Vagina (tissue), 2 donors: ENCODE measurements around the gene BTN1A1.

Source experiments
- POLR2A ChIP-seq, 2 donors: fragments of 450-650 bp; IDR thresholded peaks; one replicate each; pipeline ENCODE4 v1.6.1; 2017; ENCODE audit warnings: antibody characterized with exemption in 2 of 2, mild to moderate bottlenecking in 2 of 2, moderate library complexity in 2 of 2
- POLR2AphosphoS5 ChIP-seq, 2 donors: sonication (generic); formaldehyde crosslinking; IDR thresholded peaks; one replicate each; pipeline ENCODE4 v1.9.0; 2017; ENCODE audit warnings: antibody characterized with exemption in 2 of 2, mild to moderate bottlenecking in 2 of 2, low read depth in 1 of 2; ENCODE audit not compliant: insufficient read depth in 1 of 2
- TF ChIP-seq, protein P1 (sequence below), 3 experiments: fragments of 450-650 bp in 2 of 3; fragments of 200-600 bp in 1 of 3; sonication (generic) in 1 of 3; IDR thresholded peaks; one replicate each; pipeline ENCODE4 v1.5.1; 2017 to 2019; ENCODE audit warnings: antibody characterized with exemption in 3 of 3, mild to moderate bottlenecking in 2 of 3, moderate library complexity in 2 of 3

DNA sequence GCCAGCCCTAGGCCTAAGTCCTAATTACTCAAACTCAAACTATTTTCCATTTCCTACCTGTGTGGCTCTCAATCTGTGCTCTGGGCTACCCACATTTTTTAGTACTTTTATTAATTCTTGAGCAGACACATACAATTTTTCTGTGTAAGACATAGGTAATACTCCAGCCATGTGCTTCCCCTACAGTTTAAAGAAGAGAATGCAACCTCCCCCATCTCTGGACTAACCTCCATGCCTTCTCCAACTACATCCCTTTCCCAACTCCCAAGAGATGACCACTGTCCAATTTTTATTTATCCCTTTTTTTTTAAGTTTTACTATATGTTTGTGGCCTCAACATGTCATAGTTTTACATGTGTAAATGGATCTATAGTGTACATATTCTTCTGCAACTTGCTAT lies 43.9 kb downstream of the BTN1A1 start:
- TF ChIP-seq POLR2A (IDR thresholded peaks at IDR 0.05) (no peak), POLR2AphosphoS5 (IDR thresholded peaks at IDR 0.05; ENCODE audit: insufficient read depth in 1 of 2, low read depth in 1 of 2) (no peak)
- TF ChIP-seq, protein P1, sequence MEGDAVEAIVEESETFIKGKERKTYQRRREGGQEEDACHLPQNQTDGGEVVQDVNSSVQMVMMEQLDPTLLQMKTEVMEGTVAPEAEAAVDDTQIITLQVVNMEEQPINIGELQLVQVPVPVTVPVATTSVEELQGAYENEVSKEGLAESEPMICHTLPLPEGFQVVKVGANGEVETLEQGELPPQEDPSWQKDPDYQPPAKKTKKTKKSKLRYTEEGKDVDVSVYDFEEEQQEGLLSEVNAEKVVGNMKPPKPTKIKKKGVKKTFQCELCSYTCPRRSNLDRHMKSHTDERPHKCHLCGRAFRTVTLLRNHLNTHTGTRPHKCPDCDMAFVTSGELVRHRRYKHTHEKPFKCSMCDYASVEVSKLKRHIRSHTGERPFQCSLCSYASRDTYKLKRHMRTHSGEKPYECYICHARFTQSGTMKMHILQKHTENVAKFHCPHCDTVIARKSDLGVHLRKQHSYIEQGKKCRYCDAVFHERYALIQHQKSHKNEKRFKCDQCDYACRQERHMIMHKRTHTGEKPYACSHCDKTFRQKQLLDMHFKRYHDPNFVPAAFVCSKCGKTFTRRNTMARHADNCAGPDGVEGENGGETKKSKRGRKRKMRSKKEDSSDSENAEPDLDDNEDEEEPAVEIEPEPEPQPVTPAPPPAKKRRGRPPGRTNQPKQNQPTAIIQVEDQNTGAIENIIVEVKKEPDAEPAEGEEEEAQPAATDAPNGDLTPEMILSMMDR (IDR thresholded peaks at IDR 0.05) = no peak
